Measurements from ENCODE around the gene FOSL2.

The FOSL2 gene

GRCh38 chr2:28413899-28414295 is 21.2 kb downstream of the FOSL2 start:
- DNase-seq = no peak

GRCh38 chr2:28414583-28414982 is 21.9 kb downstream of the FOSL2 start:
- DNase-seq = no peak

- no peak for DNase-seq
Measured at GRCh38 chr2:28415010-28415409, 22.4 kb downstream of the FOSL2 start.

GRCh38 chr2:28415715-28416114 is 23.1 kb downstream of the FOSL2 start:
- DNase-seq = no peak

GRCh38 chr2:28419003-28419402 is 26.3 kb downstream of the FOSL2 start:
- DNase-seq = no peak

- DNase-seq = no peak
Measured at GRCh38 chr2:28419443-28420270, 27.0 kb downstream of the FOSL2 start.

- DNase-seq = no peak
Measured at GRCh38 chr2:28420722-28421121, 28.1 kb downstream of the FOSL2 start.

GRCh38 chr2:28422908-28423741 is 30.5 kb downstream of the FOSL2 start:
- no peak for DNase-seq

- no peak for DNase-seq
Measured at GRCh38 chr2:28423856-28424605, 31.4 kb downstream of the FOSL2 start.

- DNase-seq = no peak
Measured at GRCh38 chr2:28424799-28425463, 32.3 kb downstream of the FOSL2 start.

GRCh38 chr2:28425464-28425835 is 32.8 kb downstream of the FOSL2 start:
- no peak for DNase-seq

GRCh38 chr2:28427741-28428415 is 35.2 kb downstream of the FOSL2 start:
- no peak for DNase-seq

GRCh38 chr2:28428486-28428885 is 35.8 kb downstream of the FOSL2 start:
- no peak for DNase-seq

- DNase-seq = no peak
Measured at GRCh38 chr2:28429636-28430376, 37.1 kb downstream of the FOSL2 start.

- DNase-seq = no peak
Measured at GRCh38 chr2:28430377-28430765, 37.7 kb downstream of the FOSL2 start.

- no peak for DNase-seq
Measured at GRCh38 chr2:28430788-28431418, 38.2 kb downstream of the FOSL2 start.

- no peak for DNase-seq
Measured at GRCh38 chr2:28431741-28432140, 39.1 kb downstream of the FOSL2 start.

- no peak for DNase-seq
Measured at GRCh38 chr2:28432362-28432761, 39.7 kb downstream of the FOSL2 start.

- no peak for DNase-seq
Measured at GRCh38 chr2:28433215-28433614, 40.6 kb downstream of the FOSL2 start.

- no peak for DNase-seq
Measured at GRCh38 chr2:28433935-28434599, 41.4 kb downstream of the FOSL2 start.

Data from NCI-H226 (cell line).